ENCODE measurements around the gene TNRC6C.

DNA sequence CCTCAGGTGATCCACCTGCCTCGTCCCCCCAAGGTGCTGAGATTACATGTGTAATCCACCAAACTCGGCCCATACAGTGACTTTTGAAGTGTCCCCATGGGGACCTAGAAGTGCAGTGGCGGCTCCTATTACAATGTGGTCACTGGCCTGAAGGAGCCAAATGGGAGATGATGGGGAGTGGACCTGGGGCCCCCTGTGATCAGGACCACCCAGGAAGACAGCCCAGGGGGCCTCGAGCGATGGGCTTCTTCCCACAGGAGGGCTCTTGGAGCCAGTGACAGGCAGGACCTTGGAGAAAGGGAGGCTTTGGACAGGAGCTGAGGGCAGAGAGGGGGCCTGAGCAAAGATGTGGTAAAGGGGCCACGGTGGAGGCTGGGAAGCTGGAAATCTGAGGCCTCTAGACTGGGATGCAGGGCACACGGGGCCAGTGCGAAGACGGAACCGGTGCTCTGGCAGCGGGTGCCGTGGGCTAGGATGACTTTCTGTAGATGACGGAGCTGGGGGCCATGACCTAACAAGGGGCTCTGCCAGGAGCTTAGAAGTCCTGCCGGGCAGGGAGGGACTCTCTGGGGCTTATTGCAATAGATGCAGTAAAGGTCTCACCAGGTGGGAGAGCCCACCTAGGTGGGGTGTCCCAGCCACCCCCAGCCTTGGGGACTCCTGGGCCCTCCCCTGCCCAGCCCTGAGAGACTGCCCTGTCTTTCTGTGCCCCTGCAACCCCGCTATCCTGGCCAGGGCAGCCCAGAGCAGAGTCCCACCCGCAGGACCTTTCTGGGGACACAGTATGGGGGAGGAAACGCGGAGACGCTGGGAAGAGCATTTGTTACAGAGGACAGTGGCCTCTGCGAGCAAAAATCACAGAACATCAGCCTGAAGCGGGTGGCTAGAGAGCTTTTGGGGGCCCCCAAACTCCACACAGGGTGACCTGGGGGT, 185.0 kb downstream of the TNRC6C start:
- TF ChIP-seq GATA2 (IDR thresholded peaks at IDR 0.05; ENCODE audit: low read depth, low read length) (no peak), GATA3 (IDR thresholded peaks at IDR 0.05; ENCODE audit: low read depth, low read length) (no peak)

Data from SH-SY5Y (cell line).